HUES48 (cell line): ENCODE results near the gene MLLT10.
"Not testable (repeated sequence)": the region's sequence is repeated elsewhere in the genome, so short reads cannot be mapped to it uniquely, and the experiment has no call there.

Experiments used
- H3K27ac ChIP-seq: one replicate; pipeline ENCODE4 v1.7.0; 2013; ENCODE audit warnings: low read depth, low read length, inconsistent platforms
- H3K27me3 ChIP-seq: 2 replicates; pipeline ENCODE4 v1.6.1; 2013; ENCODE audit warnings: mild to moderate bottlenecking, low read length; ENCODE audit not compliant: control insufficient read depth, insufficient read depth
- H3K36me3 ChIP-seq: 2 replicates; pipeline ENCODE4 v1.6.1; 2013; ENCODE audit warnings: low read length; ENCODE audit not compliant: control insufficient read depth, insufficient read depth
- H3K4me1 ChIP-seq: 2 replicates; pipeline ENCODE4 v1.6.1; 2013; ENCODE audit warnings: mild to moderate bottlenecking, low read length; ENCODE audit not compliant: control insufficient read depth, insufficient read depth
- H3K4me3 ChIP-seq: 2 replicates; pipeline ENCODE4 v1.5.1; 2013; ENCODE audit warnings: mild to moderate bottlenecking, low read depth, low read length
- H3K9ac ChIP-seq: 2 replicates; pipeline ENCODE4 v1.6.1; 2013; ENCODE audit warnings: mild to moderate bottlenecking, low read depth, low read length, moderate library complexity
- H3K9me3 ChIP-seq: 2 replicates; pipeline ENCODE4 v1.6.1; 2013; ENCODE audit warnings: low read length; ENCODE audit not compliant: control insufficient read depth, insufficient read depth

MLLT10 gene

DNA sequence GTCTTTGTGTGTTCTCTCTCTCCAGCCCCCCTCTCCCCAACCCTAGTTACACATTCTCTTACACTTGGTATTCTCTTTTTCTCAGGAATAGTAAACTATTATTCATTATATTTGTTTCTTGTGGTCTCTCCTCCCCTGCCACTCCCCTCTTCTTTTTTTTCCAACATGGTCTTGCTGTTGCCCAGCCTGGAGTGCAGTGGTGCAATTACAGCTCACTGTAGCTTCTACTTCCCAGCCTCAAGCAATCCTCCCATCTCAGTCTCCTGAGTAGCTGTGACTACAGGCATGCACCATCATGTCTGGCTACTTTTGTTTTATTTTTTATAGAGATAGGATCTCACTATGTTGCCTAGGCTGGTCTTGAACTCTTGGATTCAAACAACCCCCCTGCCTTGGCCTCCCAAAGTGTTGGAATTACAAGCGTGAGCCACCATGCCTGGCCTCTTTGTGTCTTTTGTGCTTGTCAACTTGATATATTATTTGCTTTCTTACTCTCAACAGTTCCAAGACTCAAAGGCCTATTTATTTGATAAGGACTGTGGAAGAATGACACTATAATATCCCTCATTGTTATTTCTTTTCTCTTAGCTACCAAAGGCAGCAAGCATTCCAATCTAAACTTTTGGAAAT lies 66.9 kb downstream of the MLLT10 start:
- Histone ChIP-seq H3K36me3 (peaks cover 12% of the 10 kb centered on the region), H3K4me1 (no peaks in the 10 kb centered on the region), H3K27me3 (no peaks in the 10 kb centered on the region), H3K4me3 (no peak overlapping the region), H3K27ac (no peak overlapping the region), H3K9ac (no peak overlapping the region), H3K9me3 (no peaks in the 10 kb centered on the region)

- Histone ChIP-seq H3K27ac (no peak overlapping the region), H3K4me3 (no peak overlapping the region), H3K36me3 (peaks cover 26% of the 10 kb centered on the region), H3K27me3 (no peaks in the 10 kb centered on the region), H3K9me3 (no peaks in the 10 kb centered on the region), H3K9ac (no peak overlapping the region), H3K4me1 (no peaks in the 10 kb centered on the region)
Measured at GRCh38 chr10:21602313-21602712, 68.3 kb downstream of the MLLT10 start.

- no peak overlapping the region for H3K27ac ChIP-seq
- H3K36me3 ChIP-seq: peaks cover 22% of the 10 kb centered on the region
- H3K4me1 ChIP-seq: no peaks in the 10 kb centered on the region
- peaks cover 3% of the 10 kb centered on the region; the same call in 1 of the 2 replicates for H3K9me3 ChIP-seq
- H3K4me3 ChIP-seq: no peak overlapping the region
- no peak overlapping the region for H3K9ac ChIP-seq
- H3K27me3 ChIP-seq: no peaks in the 10 kb centered on the region
Measured at GRCh38 chr10:21603721-21604120, 69.7 kb downstream of the MLLT10 start.

- H3K36me3 ChIP-seq: peaks cover 22% of the 10 kb centered on the region
- H3K27ac ChIP-seq: no peak overlapping the region
- H3K9me3 ChIP-seq: peaks cover 3% of the 10 kb centered on the region; the same call in 1 of the 2 replicates
- H3K27me3 ChIP-seq: no peaks in the 10 kb centered on the region
- H3K9ac ChIP-seq: no peak overlapping the region
- H3K4me1 ChIP-seq: no peaks in the 10 kb centered on the region
- no peak overlapping the region for H3K4me3 ChIP-seq
Measured at GRCh38 chr10:21604651-21605050, 70.6 kb downstream of the MLLT10 start.

DNA sequence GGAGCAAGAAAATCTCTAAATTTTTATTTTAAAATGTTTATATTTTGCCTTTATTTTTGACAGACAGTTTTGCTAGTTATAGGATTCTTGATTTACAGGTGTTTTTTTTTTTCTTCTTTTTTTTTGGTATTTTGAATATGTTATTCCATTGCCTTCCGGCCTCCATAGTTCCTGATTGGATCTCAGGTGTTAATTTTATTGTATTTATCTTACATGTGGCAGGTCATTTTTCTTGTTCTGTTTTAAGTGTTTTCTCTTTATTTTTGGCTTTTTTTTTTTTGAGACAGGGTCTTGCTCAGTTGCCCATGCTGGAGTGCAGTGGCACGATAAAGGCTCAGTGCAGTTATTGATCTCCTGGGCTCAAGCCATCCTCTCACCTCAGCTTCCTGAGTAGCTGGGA lies 73.9 kb downstream of the MLLT10 start:
- Histone ChIP-seq H3K27me3 (no peaks in the 10 kb centered on the region), H3K9me3 (peaks cover 3% of the 10 kb centered on the region; the same call in 1 of the 2 replicates), H3K27ac (no peak overlapping the region), H3K4me3 (no peak overlapping the region), H3K4me1 (no peaks in the 10 kb centered on the region), H3K9ac (no peak overlapping the region), H3K36me3 (peaks cover 30% of the 10 kb centered on the region)

- Histone ChIP-seq H3K4me1 (peaks cover 4% of the 10 kb centered on the region; the same call in 1 of the 2 replicates), H3K9ac (no peak overlapping the region), H3K27me3 (no peaks in the 10 kb centered on the region), H3K27ac (no peak overlapping the region), H3K9me3 (no peaks in the 10 kb centered on the region), H3K4me3 (no peak overlapping the region), H3K36me3 (peaks cover 28% of the 10 kb centered on the region)
Measured at GRCh38 chr10:21614000-21614399, 80.0 kb downstream of the MLLT10 start.

- no peaks in the 10 kb centered on the region for H3K27me3 ChIP-seq
- no peaks in the 10 kb centered on the region for H3K9me3 ChIP-seq
- no peak overlapping the region for H3K9ac ChIP-seq
- no peak overlapping the region for H3K27ac ChIP-seq
- H3K4me1 ChIP-seq: peaks cover 4% of the 10 kb centered on the region; the same call in 1 of the 2 replicates
- H3K36me3 ChIP-seq: peaks cover 30% of the 10 kb centered on the region
- H3K4me3 ChIP-seq: no peak overlapping the region
Measured at GRCh38 chr10:21617267-21617666, 83.2 kb downstream of the MLLT10 start.

GRCh38 chr10:21623291-21623690 lies 89.3 kb downstream of the MLLT10 start:
- H3K4me3 ChIP-seq: no peak overlapping the region
- H3K36me3 ChIP-seq: peaks cover 47% of the 10 kb centered on the region
- H3K9ac ChIP-seq: no peak overlapping the region
- no peaks in the 10 kb centered on the region for H3K9me3 ChIP-seq
- H3K4me1 ChIP-seq: no peaks in the 10 kb centered on the region
- no peaks in the 10 kb centered on the region for H3K27me3 ChIP-seq
- no peak overlapping the region for H3K27ac ChIP-seq

- peaks cover 44% of the 10 kb centered on the region for H3K36me3 ChIP-seq
- H3K27me3 ChIP-seq, H3K4me3 ChIP-seq, H3K9ac ChIP-seq, H3K27ac ChIP-seq, H3K4me1 ChIP-seq, H3K9me3 ChIP-seq: not testable (repeated sequence)
Measured at GRCh38 chr10:21624421-21624820, 90.4 kb downstream of the MLLT10 start.

DNA sequence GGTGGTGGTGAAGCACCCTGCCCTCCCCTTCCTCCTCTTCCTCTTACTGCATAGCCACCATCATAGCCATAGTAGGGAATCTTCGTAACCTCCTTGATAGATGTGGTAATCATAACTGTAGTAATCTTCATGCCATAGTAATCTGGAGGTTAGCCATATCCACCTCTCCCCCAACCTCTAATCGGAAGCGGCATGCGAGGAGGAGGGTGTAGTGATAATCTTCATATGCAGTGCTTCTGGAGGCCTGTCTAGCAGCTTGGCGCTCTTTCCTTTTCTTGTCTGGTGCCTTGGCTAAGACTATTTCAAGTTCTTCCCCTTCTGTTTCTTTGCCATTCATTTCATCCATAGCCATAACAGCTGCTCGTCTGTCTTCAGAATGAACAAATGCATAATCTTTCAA lies 90.9 kb downstream of the MLLT10 start:
- H3K9ac ChIP-seq: no peak overlapping the region
- H3K27ac ChIP-seq: no peak overlapping the region
- no peaks in the 10 kb centered on the region for H3K27me3 ChIP-seq
- peaks cover 41% of the 10 kb centered on the region for H3K36me3 ChIP-seq
- no peaks in the 10 kb centered on the region for H3K9me3 ChIP-seq
- no peak overlapping the region for H3K4me3 ChIP-seq
- H3K4me1 ChIP-seq: no peaks in the 10 kb centered on the region

DNA sequence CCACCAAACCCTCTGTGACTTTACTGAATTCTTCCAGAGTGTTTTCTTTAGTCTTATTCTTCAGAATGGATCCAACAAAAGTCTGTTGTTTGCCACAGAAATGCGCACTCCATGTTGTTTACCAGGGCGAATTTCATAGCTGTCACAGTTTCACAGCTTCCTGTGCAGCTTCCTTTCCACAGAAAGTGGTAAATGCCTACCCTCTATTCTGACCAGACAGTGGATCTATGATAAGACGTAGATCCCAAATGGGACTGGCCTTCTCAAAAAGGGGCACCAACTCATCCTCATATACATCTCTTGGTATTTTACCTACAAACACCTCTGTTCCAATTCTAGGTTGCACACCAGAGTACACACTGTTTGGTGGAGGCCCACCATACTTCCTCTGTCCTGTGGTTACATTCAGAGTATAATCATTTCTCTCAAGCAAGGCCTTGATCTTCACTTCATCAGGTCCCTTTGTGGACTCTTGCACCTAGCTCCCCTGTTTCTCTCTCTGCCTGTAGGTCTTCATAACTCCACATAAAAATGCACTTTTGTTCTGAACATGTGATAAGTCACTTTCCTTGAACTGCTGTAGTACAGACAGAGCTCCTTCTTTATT lies 91.7 kb downstream of the MLLT10 start:
- Histone ChIP-seq H3K4me1 (no peaks in the 10 kb centered on the region), H3K27ac (no peak overlapping the region), H3K9me3 (no peaks in the 10 kb centered on the region), H3K9ac (no peak overlapping the region), H3K27me3 (no peaks in the 10 kb centered on the region), H3K36me3 (peaks cover 41% of the 10 kb centered on the region), H3K4me3 (no peak overlapping the region)
